Stomach (tissue), 4 donors: ENCODE measurements around the gene GSKIP.

ENCODE experiments used
- EP300 ChIP-seq: sonication (generic); formaldehyde crosslinking; IDR thresholded peaks from one replicate; pipeline ENCODE4 v1.6.1; 2017; ENCODE audit warnings: antibody characterized with exemption
- POLR2A ChIP-seq, 4 donors: fragments of 450-650 bp; IDR thresholded peaks; one replicate each; pipeline ENCODE4 v1.6.1; 2016; ENCODE audit warnings: antibody characterized with exemption in 4 of 4, control low read depth in 2 of 4, mild to moderate bottlenecking in 1 of 4, moderate library complexity in 1 of 4

GRCh38 chr14:96394047-96394815 lies 30.9 kb downstream of the GSKIP start:
- TF ChIP-seq POLR2A (IDR thresholded peaks at IDR 0.05) (no peak), EP300 (no peak)
